PC-9 (cell line): ENCODE measurements around the gene IQGAP1.

ENCODE experiments used
- CTCF ChIP-seq: fragments of 200-600 bp; sonication (generic); conservative IDR thresholded peaks from 2 replicates; pipeline ENCODE4 v1.6.1; 2017; ENCODE audit warnings: mixed run types, antibody characterized with exemption, mild to moderate bottlenecking, moderate library complexity
- EZH2 ChIP-seq: fragments of 200-600 bp; sonication (generic); IDR thresholded peaks from 2 replicates; pipeline ENCODE4 v1.8.0; 2017; ENCODE audit warnings: antibody characterized with exemption, low read depth

- TF ChIP-seq CTCF (no peak), EZH2 (no peak)
These were observed 37.8 kb downstream of the IQGAP1 start for GRCh38 chr15:90425726-90426346.
